B cell (primary cell): ENCODE results near the gene TCN1. TPM values are rescaled to one million over a fixed set of nuclear protein-coding genes. Genes with fewer than 3 reads are reported as not detected.

Source experiments
- ATAC-seq: fragments of 200-7000 bp; cut with Tn5 transposase; one replicate; pipeline ENCODE4 v1.10.0; 2021; ENCODE audit warnings: low read depth, mild to moderate bottlenecking, moderate number of reproducible peaks, moderate library complexity
- CTCF ChIA-PET: fragments of 350-600 bp; sonication (Branson Sonifier 250); formaldehyde crosslinking; loops from one replicate; lab custom pipeline; 2021; ENCODE audit warnings: antibody characterized with exemption, inconsistent platforms; lab: Charles Lee
- POLR2A ChIA-PET: fragments of 350-600 bp; sonication (Branson Sonifier 250); formaldehyde crosslinking; loops from one replicate; lab custom pipeline; 2021; ENCODE audit warnings: antibody characterized with exemption; lab: Charles Lee
- DNase-seq: peaks from one replicate; pipeline ENCODE4 v3.0.0; 2013
- H2AFZ ChIP-seq: 2 replicates; pipeline ENCODE4 v1.6.1; 2012; ENCODE audit warnings: mild to moderate bottlenecking, low read depth, low read length; ENCODE audit not compliant: insufficient read depth, poor library complexity, severe bottlenecking
- H3K27ac ChIP-seq, 2 donors: 1 replicate in 1 of 2; 2 replicates in 1 of 2; pipeline ENCODE4 v1.5.1; 2012 to 2013; ENCODE audit warnings: low read length in 2 of 2, mild to moderate bottlenecking in 2 of 2, moderate library complexity in 1 of 2
- H3K27me3 ChIP-seq, 4 experiments: fragments of 200-600 bp in 1 of 4; sonication (generic) in 1 of 4; replicated peaks in 1 of 4; 1 replicate in 2 of 4; 2 replicates in 2 of 4; pipeline versions ENCODE4 v1.6.1 to v1.7.0; 2013 to 2016; ENCODE audit warnings: low read length in 3 of 4, mild to moderate bottlenecking in 2 of 4, mixed read lengths in 1 of 4, moderate library complexity in 1 of 4; ENCODE audit not compliant: insufficient read depth in 4 of 4, control insufficient read depth in 3 of 4; ENCODE audit errors: control extremely low read depth in 1 of 4
- H3K36me3 ChIP-seq, 2 experiments: replicated peaks in 1 of 2; 1 replicate in 1 of 2; 2 replicates in 1 of 2; pipeline versions ENCODE4 v1.6.1 to v1.7.1; 2013; ENCODE audit warnings: low read length in 1 of 2; ENCODE audit not compliant: insufficient read depth in 2 of 2, control insufficient read depth in 1 of 2; ENCODE audit errors: control extremely low read depth in 1 of 2, extremely low read depth in 1 of 2
- H3K4me1 ChIP-seq, 2 donors: fragments of 200-600 bp in 1 of 2; sonication (generic) in 1 of 2; 1 replicate in 1 of 2; 2 replicates in 1 of 2; pipeline versions ENCODE4 v1.5.1 to v1.6.1; 2013 to 2017; ENCODE audit warnings: low read length in 2 of 2; ENCODE audit not compliant: control insufficient read depth in 2 of 2, insufficient read depth in 2 of 2
- H3K4me2 ChIP-seq: replicated peaks from 2 replicates; pipeline ENCODE3; 2012; ENCODE audit warnings: mild to moderate bottlenecking, low read depth, low read length; ENCODE audit not compliant: poor library complexity, severe bottlenecking
- H3K4me3 ChIP-seq, 5 experiments: fragments of 200-600 bp in 1 of 5; sonication (generic) in 1 of 5; 1 replicate in 3 of 5; 2 replicates in 2 of 5; pipeline versions ENCODE4 v1.5.1 to v1.7.0; 2011 to 2016; ENCODE audit warnings: low read length in 4 of 5, mild to moderate bottlenecking in 4 of 5, low read depth in 2 of 5, control low read depth in 1 of 5, moderate library complexity in 1 of 5; ENCODE audit not compliant: insufficient read depth in 1 of 5; ENCODE audit errors: control extremely low read depth in 1 of 5, extremely low read depth in 1 of 5
- H3K79me2 ChIP-seq: fragments of 200-600 bp; sonication (generic); one replicate; pipeline ENCODE4 v1.6.0; 2016; ENCODE audit warnings: low read length; ENCODE audit not compliant: control insufficient read depth, insufficient read depth
- H3K9ac ChIP-seq: fragments of 200-600 bp; sonication (generic); 2 replicates; pipeline ENCODE4 v1.6.1; 2017; ENCODE audit warnings: mild to moderate bottlenecking, low read length, moderate library complexity
- H3K9me3 ChIP-seq, 3 donors: one replicate each; pipeline versions ENCODE4 v1.6.1 to v1.7.1; 2013; ENCODE audit warnings: low read length in 2 of 3; ENCODE audit not compliant: control insufficient read depth in 2 of 3, insufficient read depth in 1 of 3; ENCODE audit errors: control extremely low read depth in 1 of 3
- H4K20me1 ChIP-seq: 2 replicates; pipeline ENCODE4 v1.6.0; 2012; ENCODE audit warnings: mild to moderate bottlenecking, low read length; ENCODE audit not compliant: insufficient read depth, control insufficient read depth, poor library complexity, severe bottlenecking
- H3K27ac Mint-ChIP-seq: one replicate; pipeline ENCODE4 v1.8.0; 2021; ENCODE audit warnings: mixed read lengths
- H3K27me3 Mint-ChIP-seq: one replicate; pipeline ENCODE4 v1.8.0; 2021; ENCODE audit warnings: mixed read lengths
- H3K4me1 Mint-ChIP-seq: one replicate; pipeline ENCODE4 v1.8.0; 2021; ENCODE audit warnings: mixed read lengths
- H3K4me3 Mint-ChIP-seq: one replicate; pipeline ENCODE4 v1.8.0; 2021; ENCODE audit warnings: mixed read lengths
- H3K9me3 Mint-ChIP-seq: one replicate; pipeline ENCODE4 v1.8.0; 2022; ENCODE audit warnings: mixed read lengths; ENCODE audit not compliant: insufficient read depth
- EZH2 ChIP-seq: IDR thresholded peaks from 2 replicates; pipeline ENCODE4 v1.6.1; 2012; ENCODE audit warnings: borderline replicate concordance, low read depth, mild to moderate bottlenecking, moderate library complexity, low read length; ENCODE audit not compliant: insufficient read depth, poor library complexity, severe bottlenecking
- WGBS: methylation state at CpG from one replicate; pipeline ENCODE4 v1.1.5; 2013; ENCODE audit warnings: missing lambda C conversion rate; ENCODE audit not compliant: insufficient coverage; 5-methylcytosine and 5-hydroxymethylcytosine counted together
- intact Hi-C: fragments of 100-400 bp; cut with micrococcal nuclease; formaldehyde crosslinking; loops from one replicate; pipeline ENCODE4 v1.10.0; 2022
- polyA plus RNA-seq: library from polyadenylated mRNA; depleted of rRNA; stranded (reverse); fragments of >200 nt; gene quantifications from 2 replicates; pipeline ENCODE4 v1.2.3, GENCODE V29; 2012
- total RNA-seq, 2 donors: library from RNA; stranded (reverse); fragments of 120-200 nt in 1 of 2; gene quantifications; 1 replicate in 1 of 2; 2 replicates in 1 of 2; pipeline versions ENCODE4 v1.2.3 to v1.2.4, GENCODE V29; 2013 to 2022
- TF ChIP-seq, protein P1 (sequence below): fragments of 200-600 bp; IDR thresholded peaks from one replicate; pipeline ENCODE4 v1.8.0; 2022; ENCODE audit warnings: antibody characterized with exemption, mild to moderate bottlenecking

Gene TCN1
- total and polyA plus RNA-seq, 2 donors (not counting 1 experiment from before 2014, with no cell fraction given) = 0.15 TPM; not detected in 1

GRCh38 chr11:59883597-59883996, 17.3 kb upstream of the TCN1 start:
- H3K4me2 ChIP-seq = no peak overlapping the region
- no peak overlapping the region for H3K4me3 ChIP-seq
- ChIA-PET POLR2A (no interaction called here), CTCF (no interaction called here)
- H4K20me1 ChIP-seq = no peaks in the 10 kb centered on the region
- H3K4me1 Mint-ChIP-seq = no peaks in the 10 kb centered on the region
- H3K27ac Mint-ChIP-seq = no peak overlapping the region
- no peak overlapping the region for H2AFZ ChIP-seq
- H3K4me3 Mint-ChIP-seq = no peak overlapping the region
- no CpG with 5 or more reads among the region's 1 CpG for WGBS
- intact Hi-C loops = no loop called here
- H3K27ac ChIP-seq = no peak overlapping the region
- ATAC-seq = no peak
- H3K9me3 ChIP-seq = peaks cover 0 to 4% (median 0%) of the 10 kb centered on the region in 3 donors
- H3K27me3 ChIP-seq = no peaks in the 10 kb centered on the region
- peaks cover 13% of the 10 kb centered on the region for H3K9me3 Mint-ChIP-seq
- no peaks in the 10 kb centered on the region for H3K36me3 ChIP-seq
- H3K79me2 ChIP-seq = no peaks in the 10 kb centered on the region
- H3K9ac ChIP-seq = no peak overlapping the region
- DNase-seq = no peak
- peaks cover 6% of the 10 kb centered on the region for H3K27me3 Mint-ChIP-seq
- TF ChIP-seq EZH2 = no peak
- TF ChIP-seq, protein P1, sequence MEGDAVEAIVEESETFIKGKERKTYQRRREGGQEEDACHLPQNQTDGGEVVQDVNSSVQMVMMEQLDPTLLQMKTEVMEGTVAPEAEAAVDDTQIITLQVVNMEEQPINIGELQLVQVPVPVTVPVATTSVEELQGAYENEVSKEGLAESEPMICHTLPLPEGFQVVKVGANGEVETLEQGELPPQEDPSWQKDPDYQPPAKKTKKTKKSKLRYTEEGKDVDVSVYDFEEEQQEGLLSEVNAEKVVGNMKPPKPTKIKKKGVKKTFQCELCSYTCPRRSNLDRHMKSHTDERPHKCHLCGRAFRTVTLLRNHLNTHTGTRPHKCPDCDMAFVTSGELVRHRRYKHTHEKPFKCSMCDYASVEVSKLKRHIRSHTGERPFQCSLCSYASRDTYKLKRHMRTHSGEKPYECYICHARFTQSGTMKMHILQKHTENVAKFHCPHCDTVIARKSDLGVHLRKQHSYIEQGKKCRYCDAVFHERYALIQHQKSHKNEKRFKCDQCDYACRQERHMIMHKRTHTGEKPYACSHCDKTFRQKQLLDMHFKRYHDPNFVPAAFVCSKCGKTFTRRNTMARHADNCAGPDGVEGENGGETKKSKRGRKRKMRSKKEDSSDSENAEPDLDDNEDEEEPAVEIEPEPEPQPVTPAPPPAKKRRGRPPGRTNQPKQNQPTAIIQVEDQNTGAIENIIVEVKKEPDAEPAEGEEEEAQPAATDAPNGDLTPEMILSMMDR = no peak
- H3K4me1 ChIP-seq = no peaks in the 10 kb centered on the region

DNA sequence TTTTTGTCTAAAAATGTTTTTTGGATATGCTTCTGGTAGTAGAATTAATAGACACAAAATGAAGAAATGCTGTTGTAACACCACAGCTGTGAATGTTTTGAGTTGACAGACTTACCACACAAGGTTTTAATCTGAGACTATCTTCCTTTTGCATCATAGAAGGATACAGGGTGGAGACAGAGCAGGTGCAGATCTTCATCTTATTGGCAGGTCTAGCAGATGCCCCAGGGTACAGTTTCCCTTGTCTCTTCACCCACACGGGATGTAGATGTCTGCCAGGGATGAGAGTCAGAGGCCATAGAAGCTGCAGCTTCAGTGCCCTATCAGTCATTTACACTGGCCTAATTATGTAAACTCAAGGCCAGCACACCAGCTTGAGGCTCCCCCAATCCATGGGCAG, 13.3 kb upstream of the TCN1 start:
- CTCF ChIA-PET = no interaction called here

More for the DNA sequence above, 13.3 kb upstream of the TCN1 start:
- no peak for TF ChIP-seq EZH2
- TF ChIP-seq, protein P1 = no peak
- Histone ChIP-seq H3K9ac (no peak overlapping the region), H3K36me3 (no peaks in the 10 kb centered on the region), H3K4me1 (no peaks in the 10 kb centered on the region), H4K20me1 (no peaks in the 10 kb centered on the region), H3K27ac (no peak overlapping the region), H3K9me3 (no peaks in the 10 kb centered on the region), H3K4me3 (no peak overlapping the region), H3K79me2 (no peaks in the 10 kb centered on the region), H2AFZ (no peak overlapping the region), H3K4me2 (no peak overlapping the region), H3K27me3 (no peaks in the 10 kb centered on the region)
- ATAC-seq (no peak), DNase-seq (no peak)
- Mint-ChIP-seq H3K4me1 (no peaks in the 10 kb centered on the region), H3K4me3 (no peak overlapping the region), H3K27ac (no peak overlapping the region), H3K27me3 (peaks cover 20% of the 10 kb centered on the region), H3K9me3 (no peaks in the 10 kb centered on the region)
- intact Hi-C loops = no loop called here
- WGBS = 100% methylated on average over 1 of the region's 1 CpG
- POLR2A ChIA-PET = no interaction called here
